ENCODE results near the gene TMBIM1. TPM values are rescaled to one million over a fixed set of nuclear protein-coding genes. Genes with fewer than 3 reads are reported as not detected.

Gene TMBIM1
- polyA plus RNA-seq, 1 of the 3 experiments (the other 2 are of a cell fraction), result 7.8 TPM

DNA sequence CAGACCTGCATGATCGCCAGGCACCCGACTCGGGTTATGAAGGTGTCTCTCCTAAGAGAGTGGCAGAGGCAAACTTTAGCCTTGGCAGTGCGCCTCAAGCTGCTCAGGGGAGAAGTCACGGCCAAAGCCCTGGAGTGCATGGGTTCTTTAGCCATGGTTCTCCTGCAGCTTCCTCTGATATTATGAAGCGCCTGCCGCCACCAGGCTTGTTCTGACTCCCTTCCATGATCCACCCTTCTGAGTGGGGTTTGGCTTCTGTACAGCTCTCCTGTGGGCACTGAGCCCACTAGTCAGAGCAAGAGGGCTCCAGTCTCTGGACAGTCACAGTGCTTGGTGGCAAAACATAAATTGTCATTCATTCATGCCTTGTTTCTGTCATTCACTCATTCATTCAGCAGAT lies 25.9 kb upstream of the TMBIM1 start (continued):
- TF ChIP-seq RFX5 (IDR thresholded peaks at IDR 0.05; ENCODE audit: low read length), result no peak

DNA sequence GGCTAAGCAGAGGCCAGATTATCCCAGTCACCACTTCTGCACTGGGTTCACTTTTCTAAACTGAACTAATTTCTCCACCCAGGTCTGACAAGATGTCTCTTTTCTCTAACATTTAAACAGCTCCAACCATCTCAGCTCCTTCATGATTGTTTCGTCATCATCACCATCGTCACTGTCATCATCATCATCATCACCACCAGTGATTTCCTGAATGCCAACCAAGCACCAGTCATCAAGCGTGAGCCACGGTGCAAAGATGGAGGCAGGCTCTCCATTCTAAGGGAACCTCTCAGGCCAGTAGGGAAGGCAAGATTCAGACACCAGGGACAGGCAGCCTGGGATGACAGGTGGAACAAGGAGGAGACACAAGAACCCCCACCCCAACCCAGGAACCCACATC lies 25.5 kb upstream of the TMBIM1 start:
- peaks cover 0 to 7% of the 10 kb centered on the region in 2 experiments; a peak in 1 of 4 replicates for H3K4me1 ChIP-seq (ENCODE audit: control insufficient read depth in 1 of 2, insufficient read depth in 2 of 2, low read depth in 1 of 2, low read length in 1 of 2)
- POLR2A ChIA-PET, result no interaction called here
- H3K9ac ChIP-seq, result no peak overlapping the region
- H3K79me2 ChIP-seq (ENCODE audit: insufficient read depth), result no peaks in the 10 kb centered on the region
- no peak overlapping the region for H3K4me3 ChIP-seq (ENCODE audit: low read depth in 2 of 2, low read length in 1 of 2)
- no peak overlapping the region for H2AFZ ChIP-seq (ENCODE audit: low read depth)
- no peaks in the 10 kb centered on the region for H3K9me3 ChIP-seq
- no peak overlapping the region for H3K27ac ChIP-seq (ENCODE audit: low read depth in 2 of 2, low read length in 1 of 2)
- no peak overlapping the region for H3K4me2 ChIP-seq
- H3K27me3 ChIP-seq (ENCODE audit: insufficient read depth), result no peaks in the 10 kb centered on the region
- no peaks in the 10 kb centered on the region for H3F3A ChIP-seq (replicated peaks; ENCODE audit: insufficient read depth)
- DNase-seq, result no peak
- 85% methylated on average over 4 of the region's 4 CpGs for WGBS (ENCODE audit: low lambda C conversion rate)
- CTCF ChIA-PET, result no interaction called here
- H3K9me2 ChIP-seq, result no peaks in the 10 kb centered on the region
- TF ChIP-seq TCF12 (IDR thresholded peaks at IDR 0.05) (no peak), IRF3 (IDR thresholded peaks at IDR 0.05; ENCODE audit: low read depth, low read length) (no peak), FOXJ3 (CRISPR knock-in tag; IDR thresholded peaks at IDR 0.05) (no peak), CHD2 (IDR thresholded peaks at IDR 0.05; ENCODE audit: low read length, partially characterized antibody) (no peak)
- TF ChIP-seq, protein P1, sequence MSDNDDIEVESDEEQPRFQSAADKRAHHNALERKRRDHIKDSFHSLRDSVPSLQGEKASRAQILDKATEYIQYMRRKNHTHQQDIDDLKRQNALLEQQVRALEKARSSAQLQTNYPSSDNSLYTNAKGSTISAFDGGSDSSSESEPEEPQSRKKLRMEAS (IDR thresholded peaks at IDR 0.05; ENCODE audit: low read depth), result no peak
- no peaks in the 10 kb centered on the region for H3K36me3 ChIP-seq (replicated peaks in 1 of 2; ENCODE audit: control insufficient read depth in 1 of 2, insufficient read depth in 2 of 2, low read length in 1 of 2)
- H4K20me1 ChIP-seq (ENCODE audit: insufficient read depth), result no peaks in the 10 kb centered on the region

- TF ChIP-seq FOSL2 (IDR thresholded peaks at IDR 0.05; ENCODE audit: borderline replicate concordance, low read depth), result no peak
- TF ChIP-seq NFIC (IDR thresholded peaks at IDR 0.05; ENCODE audit: borderline replicate concordance), result no peak
- TF ChIP-seq TAF1 (IDR thresholded peaks at IDR 0.05; ENCODE audit: borderline replicate concordance, low read depth, low read length), result no peak
- no peak for TF ChIP-seq ZBTB33 (IDR thresholded peaks at IDR 0.05; ENCODE audit: borderline replicate concordance, low read depth)
- Histone ChIP-seq H3K9me3 (no peaks in the 10 kb centered on the region), H3K4me3 (ENCODE audit: low read depth in 2 of 2, low read length in 1 of 2) (no peak overlapping the region), H3K9ac (no peak overlapping the region), H3F3A (replicated peaks; ENCODE audit: insufficient read depth) (no peaks in the 10 kb centered on the region), H2AFZ (ENCODE audit: low read depth) (no peak overlapping the region), H3K27me3 (ENCODE audit: insufficient read depth) (no peaks in the 10 kb centered on the region), H3K4me2 (no peak overlapping the region), H3K79me2 (ENCODE audit: insufficient read depth) (no peaks in the 10 kb centered on the region), H4K20me1 (ENCODE audit: insufficient read depth) (no peaks in the 10 kb centered on the region), H3K4me1 (ENCODE audit: control insufficient read depth in 1 of 2, insufficient read depth in 2 of 2, low read depth in 1 of 2, low read length in 1 of 2) (peaks cover 0 to 3% of the 10 kb centered on the region in 2 experiments; a peak in 1 of 4 replicates), H3K36me3 (replicated peaks in 1 of 2; ENCODE audit: control insufficient read depth in 1 of 2, insufficient read depth in 2 of 2, low read length in 1 of 2) (no peaks in the 10 kb centered on the region), H3K27ac (ENCODE audit: low read depth in 2 of 2, low read length in 1 of 2) (no peak overlapping the region), H3K9me2 (no peaks in the 10 kb centered on the region)
- ChIA-PET POLR2A (no interaction called here), CTCF (interaction anchor here (0.8 kb wide), 1 partner anchor 528 kb away, joined by 3 read pairs; no protein-coding TSS in a partner anchor)
- WGBS (ENCODE audit: low lambda C conversion rate), result 100% methylated on average over 1 of the region's 1 CpG
- no peak for DNase-seq
Measured at GRCh38 chr2:218317303-218317630, 25.0 kb upstream of the TMBIM1 start.
